NCI-H2081 treated with DMSO at 0.1 percent for 48 hours (cell line): ENCODE measurements around the gene COQ2.
"Not testable (repeated sequence)": the region's sequence is repeated elsewhere in the genome, so short reads cannot be mapped to it uniquely, and the experiment has no call there.

Experiments
- DNase-seq: peaks from one replicate; lab custom pipeline; 2025; lab: John Stamatoyannopoulos, UW

COQ2 gene

GRCh38 chr4:83284193-83285054, at the start of gene COQ2:
TSS of gene COQ2 (minus strand) at chr4:83284798. CDS start at chr4:83284764, 34 bp downstream.
- DNase-seq, result no peak

GRCh38 chr4:83331956-83332355, 47.4 kb upstream of the COQ2 start:
- no peak for DNase-seq

- DNase-seq, result no peak
These were observed 45.0 kb upstream of the COQ2 start for GRCh38 chr4:83329521-83330110.

GRCh38 chr4:83328521-83329187, 44.1 kb upstream of the COQ2 start:
- DNase-seq, result no peak

- DNase-seq, result no peak
These were observed 41.9 kb upstream of the COQ2 start for GRCh38 chr4:83326546-83326945.

- DNase-seq, result not testable (repeated sequence)
These were observed 40.7 kb upstream of the COQ2 start for GRCh38 chr4:83325306-83325705.

GRCh38 chr4:83323136-83323535, 38.5 kb upstream of the COQ2 start:
- DNase-seq, result no peak

- DNase-seq, result no peak
These were observed 36.0 kb upstream of the COQ2 start for GRCh38 chr4:83320548-83320947.

- DNase-seq, result no peak
These were observed 34.1 kb upstream of the COQ2 start for GRCh38 chr4:83318666-83319065.

- DNase-seq, result no peak
These were observed 33.1 kb upstream of the COQ2 start for GRCh38 chr4:83317671-83318070.

- no peak for DNase-seq
These were observed 32.0 kb upstream of the COQ2 start for GRCh38 chr4:83316459-83317165.

- no peak for DNase-seq
These were observed 30.8 kb upstream of the COQ2 start for GRCh38 chr4:83315341-83315870.

GRCh38 chr4:83308672-83309071, 24.1 kb upstream of the COQ2 start:
- no peak for DNase-seq

GRCh38 chr4:83307920-83308319, 23.3 kb upstream of the COQ2 start:
- DNase-seq, result no peak

GRCh38 chr4:83305187-83305586, 20.6 kb upstream of the COQ2 start:
- no peak for DNase-seq

- no peak for DNase-seq
These were observed 13.1 kb upstream of the COQ2 start for GRCh38 chr4:83297548-83298260.

- no peak for DNase-seq
These were observed 8.9 kb upstream of the COQ2 start for GRCh38 chr4:83293305-83294046.

- not testable (repeated sequence) for DNase-seq
These were observed 5.6 kb upstream of the COQ2 start for GRCh38 chr4:83290059-83290774.

- not testable (repeated sequence) for DNase-seq
These were observed 3.8 kb upstream of the COQ2 start for GRCh38 chr4:83288381-83288780.

- DNase-seq, result no peak
These were observed 433 bp upstream of the COQ2 start for GRCh38 chr4:83285055-83285407.
